ENCODE results near the gene RBM39.
"Not testable (repeated sequence)": the region's sequence is repeated elsewhere in the genome, so short reads cannot be mapped to it uniquely, and the experiment has no call there.

RBM39 gene

DNA sequence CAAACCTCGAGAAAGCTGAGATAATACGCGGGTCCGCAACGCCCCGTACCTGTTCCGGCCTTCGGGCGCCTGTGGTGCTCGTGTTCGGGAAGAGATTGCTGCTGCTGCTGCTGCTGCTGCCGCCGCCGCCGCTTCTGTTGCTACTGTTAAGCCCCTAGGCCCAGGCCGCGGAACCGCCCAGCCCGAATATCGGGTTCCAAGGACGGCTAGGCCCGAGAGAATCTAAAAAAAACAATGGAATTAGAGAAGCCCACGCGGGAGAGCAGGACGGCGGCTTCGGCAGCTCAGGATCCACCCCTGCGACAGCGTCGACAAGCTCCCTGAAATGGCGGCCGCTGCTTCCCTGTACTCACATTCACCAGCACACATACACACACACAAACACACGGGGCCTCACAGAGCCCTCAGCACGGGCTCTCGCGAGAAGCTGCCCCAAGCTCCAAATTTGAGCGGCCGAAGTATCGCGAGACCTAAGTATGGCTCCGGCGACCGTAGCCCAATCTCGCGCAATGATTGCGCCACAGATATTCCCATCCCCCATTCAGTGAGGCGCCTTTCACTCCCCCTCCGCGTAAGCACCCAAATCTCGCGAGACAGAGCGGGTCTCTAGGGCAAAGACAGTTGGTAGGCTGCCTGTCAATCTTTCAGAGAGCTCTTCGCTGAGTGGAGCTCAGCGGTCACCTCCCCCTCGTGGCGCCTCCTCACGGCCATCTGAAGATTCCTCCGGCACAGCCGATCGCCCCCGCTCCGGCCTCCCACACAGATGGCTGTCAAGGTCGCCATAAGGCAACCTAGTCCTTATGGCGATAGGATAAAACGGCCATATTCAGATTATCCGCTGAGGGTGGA lies at the start of gene RBM39:
TSS of gene RBM39 (minus strand) at position 369 of the 849 bp plus-strand sequence. CDS start 1,386 bp downstream, outside the sequence.
- peak; percentile 100 for DNase-seq (ENCODE audit: low read depth)
- peak within 1 kb of the TSS; percentile 96 for H3K4me3 ChIP-seq (ENCODE audit: control insufficient read depth, low read depth, low read length)
- TF ChIP-seq CTCF (conservative IDR thresholded peaks at IDR 0.05; ENCODE audit: control insufficient read depth, insufficient read depth, low read depth, low read length): peak; percentile 36

DNA sequence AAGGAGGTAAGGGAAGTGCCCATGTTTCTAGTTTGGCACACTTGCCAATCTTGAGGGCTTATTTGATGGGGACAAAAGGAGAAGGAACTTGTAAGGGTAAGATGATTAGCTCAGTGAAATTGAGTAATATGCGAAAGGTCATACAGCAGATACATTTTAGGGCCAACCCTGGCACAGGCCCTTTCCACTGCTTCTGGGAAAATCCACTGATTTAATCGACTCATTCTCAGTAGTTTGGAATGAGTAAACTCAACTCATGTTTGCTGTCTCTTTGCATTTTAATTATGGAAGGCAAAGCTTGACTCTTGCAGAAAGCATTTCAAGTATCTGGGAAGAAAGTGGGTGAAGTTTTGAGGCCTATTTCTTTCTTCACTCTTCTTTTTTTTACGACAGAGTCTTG lies 49.8 kb upstream of the RBM39 start:
- TF ChIP-seq CTCF (conservative IDR thresholded peaks at IDR 0.05; ENCODE audit: control insufficient read depth, insufficient read depth, low read depth, low read length): no peak
- H3K4me3 ChIP-seq (ENCODE audit: control insufficient read depth, low read depth, low read length): no peak overlapping the region
- peak; percentile 88 for DNase-seq (ENCODE audit: low read depth)

DNA sequence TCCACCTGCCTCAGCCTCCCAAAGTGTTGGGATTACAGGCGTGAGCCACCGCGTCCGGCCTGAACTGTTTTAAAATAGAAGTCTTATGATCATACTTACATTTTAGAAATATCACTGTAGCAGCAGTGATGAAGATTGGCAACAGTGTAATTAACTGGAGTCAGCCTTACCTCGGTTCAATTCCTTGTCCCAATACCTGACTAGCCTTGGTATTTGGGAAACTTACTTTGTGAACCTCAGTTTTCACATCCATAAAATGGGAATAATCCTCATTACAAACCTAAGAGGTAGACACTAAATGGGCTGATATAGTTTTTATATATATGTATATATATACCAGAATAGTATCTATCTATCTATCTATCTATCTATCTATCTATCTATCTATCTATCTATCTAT lies 49.0 kb upstream of the RBM39 start:
- no peak for TF ChIP-seq CTCF (conservative IDR thresholded peaks at IDR 0.05; ENCODE audit: control insufficient read depth, insufficient read depth, low read depth, low read length)
- no peak overlapping the region for H3K4me3 ChIP-seq (ENCODE audit: control insufficient read depth, low read depth, low read length)
- no peak for DNase-seq (ENCODE audit: low read depth)

DNA sequence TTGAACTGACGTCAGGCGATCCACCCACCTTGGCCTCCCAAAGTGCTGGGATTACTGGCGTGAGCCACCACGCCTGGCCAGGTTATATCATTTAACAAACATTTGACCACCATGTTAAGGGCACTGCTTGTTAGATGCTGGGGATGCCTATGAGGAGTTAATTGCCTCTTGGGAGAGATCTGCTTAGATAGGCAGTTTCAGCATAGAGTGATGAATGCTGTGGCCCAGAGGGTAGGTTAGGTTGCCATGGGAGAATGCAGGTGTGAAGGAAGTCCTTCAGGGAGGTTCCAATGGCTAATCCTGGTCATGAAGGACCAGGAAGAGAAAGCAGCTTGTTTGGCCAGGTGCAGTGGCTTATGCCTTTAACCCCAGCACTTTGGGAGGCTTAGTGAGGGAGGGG lies 46.7 kb upstream of the RBM39 start:
- no peak overlapping the region for H3K4me3 ChIP-seq (ENCODE audit: control insufficient read depth, low read depth, low read length)
- no peak for DNase-seq (ENCODE audit: low read depth)
- TF ChIP-seq CTCF (conservative IDR thresholded peaks at IDR 0.05; ENCODE audit: control insufficient read depth, insufficient read depth, low read depth, low read length): no peak

- not testable (repeated sequence) for H3K4me3 ChIP-seq (ENCODE audit: control insufficient read depth, low read depth, low read length); DNase-seq (ENCODE audit: low read depth)
Measured at GRCh38 chr20:35785541-35785940, 43.5 kb upstream of the RBM39 start.

DNA sequence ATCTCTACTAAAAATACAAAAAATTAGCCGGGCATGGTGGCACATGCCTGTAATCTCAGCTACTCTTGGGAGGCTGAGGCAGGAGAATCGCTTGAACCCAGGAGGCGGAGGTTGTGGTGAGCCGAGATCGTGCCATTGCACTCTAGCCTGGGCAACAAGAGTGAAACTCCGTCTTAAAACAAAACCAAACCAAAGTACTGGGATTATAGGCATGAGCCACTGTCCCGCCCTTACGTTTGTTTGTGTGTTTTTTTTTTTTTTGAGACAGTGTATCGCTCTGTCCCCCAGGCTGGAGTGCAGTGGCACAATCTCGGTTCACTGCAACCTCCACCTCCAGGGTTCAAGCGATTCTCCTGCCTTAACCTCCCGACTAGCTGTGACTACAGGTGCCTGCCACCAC lies 41.8 kb upstream of the RBM39 start:
- DNase-seq (ENCODE audit: low read depth): not testable (repeated sequence)

GRCh38 chr20:35776513-35777101 lies 34.5 kb upstream of the RBM39 start:
- H3K4me3 ChIP-seq (ENCODE audit: control insufficient read depth, low read depth, low read length): no peak overlapping the region
- peak; percentile 55 for DNase-seq (ENCODE audit: low read depth)
- TF ChIP-seq CTCF (conservative IDR thresholded peaks at IDR 0.05; ENCODE audit: control insufficient read depth, insufficient read depth, low read depth, low read length): no peak

More for the DNA sequence above, 41.8 kb upstream of the RBM39 start:
- H3K4me3 ChIP-seq (ENCODE audit: control insufficient read depth, low read depth, low read length): not testable (repeated sequence)

All from fibroblast of mammary gland (primary cell).